PC-3 (cell line): ENCODE results near the gene CARHSP1. TPM values are rescaled to one million over a fixed set of nuclear protein-coding genes. Genes with fewer than 3 reads are reported as not detected.
"Not testable (repeated sequence)": the region's sequence is repeated elsewhere in the genome, so short reads cannot be mapped to it uniquely, and the experiment has no call there.

Source experiments
- ATAC-seq: fragments of 200-7000 bp; cut with Tn5 transposase; 2 replicates; pipeline ENCODE4 v1.9.1; 2020; ENCODE audit warnings: mild to moderate bottlenecking, moderate library complexity
- BruUV-seq: library from RNA; stranded (reverse); fragments of 400-500 nt; replicated peaks from 2 replicates; lab custom pipeline; 2021; lab: Mats Ljungman, UMichigan
- CTCF ChIA-PET: fragments of 300-600 bp; sonication (Branson Sonifier 250); formaldehyde crosslinking; loops from one replicate; lab custom pipeline; 2022; ENCODE audit warnings: antibody characterized with exemption; lab: Charles Lee
- POLR2A ChIA-PET: fragments of 300-600 bp; sonication (Branson Sonifier 250); formaldehyde crosslinking; loops from one replicate; lab custom pipeline; 2022; ENCODE audit warnings: antibody characterized with exemption; ENCODE audit not compliant: unreplicated experiment; lab: Charles Lee
- DNase-seq: peaks from one replicate; pipeline ENCODE4 v3.0.0-alpha.2; 2015
- H2AFZ ChIP-seq: fragments of 300-600 bp; sonication (generic); 2 replicates; pipeline ENCODE4 v1.6.0; 2016; ENCODE audit warnings: antibody characterized with exemption, low read length
- H3F3A ChIP-seq: fragments of 300-600 bp; sonication (generic); one replicate; pipeline ENCODE4 v1.6.0; 2017; ENCODE audit warnings: antibody characterized with exemption, low read length, control low read depth, mild to moderate bottlenecking; ENCODE audit not compliant: unreplicated experiment
- H3K27ac ChIP-seq: fragments of 300-600 bp; sonication (generic); 2 replicates; pipeline ENCODE4 v1.5.1; 2016; ENCODE audit warnings: mild to moderate bottlenecking, low read length
- H3K27me3 ChIP-seq: fragments of 300-600 bp; sonication (generic); 2 replicates; pipeline ENCODE4 v1.6.1; 2016; ENCODE audit warnings: low read length, mixed read lengths
- H3K36me3 ChIP-seq: fragments of 300-600 bp; sonication (generic); 2 replicates; pipeline ENCODE4 v1.6.1; 2016; ENCODE audit warnings: low read depth, mixed run types, low read length, mixed read lengths
- H3K4me1 ChIP-seq: fragments of 300-600 bp; sonication (generic); 2 replicates; pipeline ENCODE4 v1.5.1; 2016; ENCODE audit warnings: low read length; ENCODE audit not compliant: insufficient read depth
- H3K4me2 ChIP-seq: fragments of 300-600 bp; sonication (generic); 2 replicates; pipeline ENCODE4 v1.6.0; 2016; ENCODE audit warnings: low read length
- H3K4me3 ChIP-seq: fragments of 300-600 bp; sonication (generic); 2 replicates; pipeline ENCODE4 v1.5.1; 2016; ENCODE audit warnings: mild to moderate bottlenecking, low read length, mixed read lengths
- H3K79me2 ChIP-seq: fragments of 300-600 bp; sonication (generic); 2 replicates; pipeline ENCODE4 v1.6.1; 2017; ENCODE audit warnings: low read length, mixed read lengths
- H3K9ac ChIP-seq: fragments of 300-600 bp; sonication (generic); 2 replicates; pipeline ENCODE4 v1.6.0; 2016; ENCODE audit warnings: mild to moderate bottlenecking, low read length
- H3K9me2 ChIP-seq: fragments of 300-600 bp; sonication (generic); replicated peaks from 2 replicates; pipeline ENCODE4 v1.6.1; 2016; ENCODE audit warnings: mixed run types, low read length, mixed read lengths
- H3K9me3 ChIP-seq: fragments of 300-600 bp; sonication (generic); 2 replicates; pipeline ENCODE4 v1.6.1; 2016; ENCODE audit warnings: low read length, mixed read lengths
- H4K20me1 ChIP-seq: fragments of 300-600 bp; sonication (generic); 2 replicates; pipeline ENCODE4 v1.6.1; 2016; ENCODE audit warnings: low read length, mixed read lengths
- EZH2 ChIP-seq: fragments of 300-600 bp; sonication (generic); IDR thresholded peaks from one replicate; pipeline ENCODE4 v1.6.1; 2017; ENCODE audit warnings: antibody characterized with exemption, mild to moderate bottlenecking, low read length; ENCODE audit not compliant: unreplicated experiment
- EZH2phosphoT487 ChIP-seq: fragments of 300-600 bp; sonication (generic); IDR thresholded peaks from 2 replicates; pipeline ENCODE4 v1.6.1; 2018; ENCODE audit warnings: mild to moderate bottlenecking, antibody characterized with exemption, low read length, borderline replicate concordance
- intact Hi-C: fragments of 100-400 bp; cut with micrococcal nuclease; formaldehyde crosslinking; loops from 2 replicates; pipeline ENCODE4 v1.9.0; 2023
- total RNA-seq: library from RNA; depleted of rRNA; stranded (reverse); fragments of >200 nt; gene quantifications from 2 replicates; pipeline ENCODE4 v1.2.3, GENCODE V29; 2014
- TF ChIP-seq, protein P1 (sequence below): fragments of 300-600 bp; sonication (generic); conservative IDR thresholded peaks from 2 replicates; pipeline ENCODE4 v1.5.1; 2017; ENCODE audit warnings: antibody characterized with exemption, low read depth, mild to moderate bottlenecking, low read length

The CARHSP1 gene
- total RNA-seq, 1 experiment from 2014 or later: 142 TPM

DNA sequence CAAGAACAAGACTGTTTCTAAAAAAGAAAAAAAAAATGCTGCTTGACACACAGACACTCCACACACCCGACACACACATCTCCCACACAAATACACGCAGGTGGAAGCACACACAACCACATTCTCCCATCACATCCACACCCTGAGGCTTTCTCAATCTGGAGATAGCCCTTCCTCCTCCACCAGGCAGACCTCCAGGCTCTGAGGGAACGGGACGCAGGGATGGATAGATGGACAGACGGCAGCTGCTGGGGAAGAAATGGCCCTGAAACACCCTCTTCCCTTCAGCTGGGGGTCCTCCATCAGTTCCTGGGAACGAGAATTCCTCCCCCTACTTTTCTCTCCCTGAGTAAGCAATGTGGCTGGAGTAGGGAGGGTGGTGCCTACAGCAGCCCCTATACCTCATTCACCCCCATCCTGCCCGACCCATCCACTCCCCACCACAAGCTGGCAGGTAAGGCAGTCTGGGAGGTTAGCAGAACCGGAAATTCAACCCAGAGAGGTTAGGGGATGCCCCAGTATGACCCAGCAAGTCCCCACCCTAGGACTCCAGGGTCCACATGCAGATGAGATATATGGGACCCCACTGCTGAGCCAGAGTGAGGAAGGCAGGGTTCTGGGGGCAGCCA is 9.2 kb upstream of the CARHSP1 start:
- intact Hi-C loops: no loop called here
- ChIA-PET CTCF (no interaction called here), POLR2A (no interaction called here)
- TF ChIP-seq EZH2phosphoT487 (no peak), EZH2 (no peak)
- TF ChIP-seq, protein P1, sequence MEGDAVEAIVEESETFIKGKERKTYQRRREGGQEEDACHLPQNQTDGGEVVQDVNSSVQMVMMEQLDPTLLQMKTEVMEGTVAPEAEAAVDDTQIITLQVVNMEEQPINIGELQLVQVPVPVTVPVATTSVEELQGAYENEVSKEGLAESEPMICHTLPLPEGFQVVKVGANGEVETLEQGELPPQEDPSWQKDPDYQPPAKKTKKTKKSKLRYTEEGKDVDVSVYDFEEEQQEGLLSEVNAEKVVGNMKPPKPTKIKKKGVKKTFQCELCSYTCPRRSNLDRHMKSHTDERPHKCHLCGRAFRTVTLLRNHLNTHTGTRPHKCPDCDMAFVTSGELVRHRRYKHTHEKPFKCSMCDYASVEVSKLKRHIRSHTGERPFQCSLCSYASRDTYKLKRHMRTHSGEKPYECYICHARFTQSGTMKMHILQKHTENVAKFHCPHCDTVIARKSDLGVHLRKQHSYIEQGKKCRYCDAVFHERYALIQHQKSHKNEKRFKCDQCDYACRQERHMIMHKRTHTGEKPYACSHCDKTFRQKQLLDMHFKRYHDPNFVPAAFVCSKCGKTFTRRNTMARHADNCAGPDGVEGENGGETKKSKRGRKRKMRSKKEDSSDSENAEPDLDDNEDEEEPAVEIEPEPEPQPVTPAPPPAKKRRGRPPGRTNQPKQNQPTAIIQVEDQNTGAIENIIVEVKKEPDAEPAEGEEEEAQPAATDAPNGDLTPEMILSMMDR: no peak
- Histone ChIP-seq H3K27ac (peak overlapping the region; percentile 83), H3K27me3 (no peaks in the 10 kb centered on the region), H3K4me2 (peak overlapping the region; percentile 62), H3K9me2 (no peaks in the 10 kb centered on the region), H3K4me3 (no peak overlapping the region), H3K9ac (peak overlapping the region; percentile 34; the same call in 1 of the 2 replicates), H3K79me2 (no peaks in the 10 kb centered on the region), H3K4me1 (peaks cover 16% of the 10 kb centered on the region), H3K36me3 (no peaks in the 10 kb centered on the region), H3K9me3 (no peaks in the 10 kb centered on the region), H4K20me1 (no peaks in the 10 kb centered on the region), H2AFZ (0 out of 2 replicates have a peak overlapping the region, but pooled peaks have one; percentile 52), H3F3A (no peaks in the 10 kb centered on the region)
- BruUV-seq: no TSS peak
- DNase-seq (peak; percentile 59), ATAC-seq (peak; percentile 36)

DNA sequence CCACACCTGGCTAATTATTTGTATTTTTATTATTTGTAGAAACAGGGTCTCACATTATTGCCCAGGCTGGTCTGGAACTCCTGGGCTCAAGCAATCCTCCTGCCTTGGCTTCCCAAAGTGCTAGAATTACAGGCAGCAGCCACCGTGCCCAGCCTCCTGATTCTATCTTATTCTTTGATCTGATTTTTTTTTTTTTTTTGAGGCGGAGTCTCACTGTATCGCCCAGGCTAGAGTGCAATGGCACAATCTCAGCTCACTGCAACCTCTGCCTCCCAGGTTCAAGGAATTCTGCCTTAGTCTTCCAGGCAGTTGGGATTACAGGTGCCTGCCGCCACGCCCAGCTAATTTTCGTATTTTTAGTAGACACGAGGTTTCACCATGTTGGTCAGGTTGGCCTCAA is 6.5 kb upstream of the CARHSP1 start:
- H3F3A ChIP-seq, H3K79me2 ChIP-seq, POLR2A ChIA-PET, H3K4me2 ChIP-seq, CTCF ChIA-PET, H3K4me3 ChIP-seq, DNase-seq, H3K27me3 ChIP-seq, H2AFZ ChIP-seq, BruUV-seq, H3K36me3 ChIP-seq, H3K9me2 ChIP-seq, H3K9me3 ChIP-seq, H3K9ac ChIP-seq, H3K27ac ChIP-seq, intact Hi-C loops, ATAC-seq, H4K20me1 ChIP-seq: not testable (repeated sequence)
- peaks cover 26% of the 10 kb centered on the region for H3K4me1 ChIP-seq

DNA sequence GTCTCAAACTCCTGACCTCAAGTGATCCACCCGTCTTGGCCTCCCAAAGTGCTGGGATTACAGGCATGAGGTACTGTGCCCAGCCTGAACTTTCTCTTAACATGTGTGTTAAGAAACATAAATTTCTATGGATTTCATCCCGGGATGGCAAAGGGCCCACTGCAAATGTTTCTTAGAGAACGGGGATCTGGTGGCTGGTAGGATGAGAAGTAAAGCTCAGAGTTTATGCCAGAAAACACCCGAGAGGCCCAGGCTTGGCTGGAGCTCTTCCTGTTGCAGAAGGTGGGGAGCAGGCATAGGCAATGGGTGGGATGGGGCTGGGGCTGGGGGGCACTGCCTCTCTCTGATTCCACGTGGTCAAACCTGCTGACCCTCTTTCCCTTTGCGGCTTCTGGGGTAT is 5.6 kb upstream of the CARHSP1 start:
- Histone ChIP-seq H3K9ac (no peak overlapping the region), H2AFZ (no peak overlapping the region), H3K4me2 (no peak overlapping the region), H3K36me3 (no peaks in the 10 kb centered on the region), H3K9me3 (no peaks in the 10 kb centered on the region), H4K20me1 (no peaks in the 10 kb centered on the region), H3K9me2 (no peaks in the 10 kb centered on the region), H3K79me2 (no peaks in the 10 kb centered on the region), H3K4me3 (no peak overlapping the region), H3K27me3 (no peaks in the 10 kb centered on the region), H3K4me1 (peaks cover 28% of the 10 kb centered on the region), H3K27ac (no peak overlapping the region), H3F3A (peaks cover 5% of the 10 kb centered on the region)
- intact Hi-C loops: no loop called here
- ChIA-PET POLR2A (no interaction called here), CTCF (no interaction called here)
- TF ChIP-seq, protein P1: no peak
- no peak for TF ChIP-seq EZH2
- no peak for TF ChIP-seq EZH2phosphoT487
- BruUV-seq: no TSS peak
- ATAC-seq (no peak), DNase-seq (no peak)

DNA sequence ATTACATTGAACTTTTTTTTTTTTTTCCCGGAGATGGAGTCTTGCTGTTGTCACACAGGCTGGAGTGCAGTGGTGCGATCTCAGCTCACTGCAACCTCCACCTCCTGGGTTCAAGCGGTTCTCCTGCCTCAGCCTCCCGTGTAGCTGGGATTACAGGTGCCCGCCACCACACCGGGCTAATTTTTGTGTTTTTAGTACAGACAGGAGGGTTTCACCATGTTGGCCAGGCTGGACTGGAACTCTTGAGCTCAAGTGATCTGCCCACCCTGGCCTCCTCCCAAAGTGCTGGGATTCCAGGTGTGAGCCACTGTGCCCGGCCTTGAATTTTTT is 5.0 kb upstream of the CARHSP1 start:
- H3K36me3 ChIP-seq, H3K27ac ChIP-seq, H3K9me3 ChIP-seq, H3F3A ChIP-seq, CTCF ChIA-PET, DNase-seq, H3K79me2 ChIP-seq, BruUV-seq, H3K27me3 ChIP-seq, H2AFZ ChIP-seq, H3K4me2 ChIP-seq, H3K9ac ChIP-seq, intact Hi-C loops, POLR2A ChIA-PET, H3K4me3 ChIP-seq, H4K20me1 ChIP-seq, ATAC-seq, H3K9me2 ChIP-seq: not testable (repeated sequence)
- H3K4me1 ChIP-seq: peaks cover 25% of the 10 kb centered on the region
